Colonic mucosa (tissue), 4 donors: Measurements from ENCODE around the gene MCAT. TPM values are rescaled to one million over a fixed set of nuclear protein-coding genes. Genes with fewer than 3 reads are reported as not detected.

Source experiments
- DNase-seq: peaks from one replicate; pipeline ENCODE4 v3.0.0-alpha.2; 2020
- H3K27ac ChIP-seq: fragments of 200-600 bp; one replicate; pipeline ENCODE4 v1.8.0; 2021
- H3K27me3 ChIP-seq: fragments of 200-600 bp; one replicate; pipeline ENCODE4 v1.8.0; 2021
- H3K36me3 ChIP-seq: fragments of 200-600 bp; one replicate; pipeline ENCODE4 v1.8.0; 2021
- H3K4me1 ChIP-seq: fragments of 200-600 bp; one replicate; pipeline ENCODE4 v1.8.0; 2021; ENCODE audit warnings: mild to moderate bottlenecking
- H3K4me3 ChIP-seq: fragments of 200-600 bp; one replicate; pipeline ENCODE4 v1.8.0; 2021
- H3K9ac ChIP-seq, 2 donors: one replicate each; pipeline ENCODE4 v1.7.0; 2013; ENCODE audit warnings: control low read depth in 2 of 2, low read depth in 2 of 2, low read length in 2 of 2
- H3K9me3 ChIP-seq: fragments of 200-600 bp; one replicate; pipeline ENCODE4 v1.8.0; 2021
- intact Hi-C: fragments of 100-400 bp; cut with DNase I; formaldehyde crosslinking; loops from one replicate; pipeline ENCODE4 v1.14.1; 2022
- total RNA-seq, 2 donors: library from RNA; stranded (reverse); fragmentation: NEBNext Ultra II Directional in 1 of 2; extraction: Animal tissue kit (Norgen Biotek cat#: 25700) in 1 of 2; gene quantifications; one replicate each; pipeline ENCODE4 v1.2.1, GENCODE V29; 2021
- TF ChIP-seq, protein P1 (sequence below): fragments of 200-600 bp; IDR thresholded peaks from one replicate; pipeline ENCODE4 v1.8.0; 2022; ENCODE audit warnings: antibody characterized with exemption, mild to moderate bottlenecking
- donor health status: healthy.
- donor health status: DM: no; HTN: no; CAD: no.
- donor health status: DM: no; HTN: no; CAD: no.

Gene MCAT
- total RNA-seq, 2 donors from 2014 or later = 17.9 to 35.1 TPM

DNA sequence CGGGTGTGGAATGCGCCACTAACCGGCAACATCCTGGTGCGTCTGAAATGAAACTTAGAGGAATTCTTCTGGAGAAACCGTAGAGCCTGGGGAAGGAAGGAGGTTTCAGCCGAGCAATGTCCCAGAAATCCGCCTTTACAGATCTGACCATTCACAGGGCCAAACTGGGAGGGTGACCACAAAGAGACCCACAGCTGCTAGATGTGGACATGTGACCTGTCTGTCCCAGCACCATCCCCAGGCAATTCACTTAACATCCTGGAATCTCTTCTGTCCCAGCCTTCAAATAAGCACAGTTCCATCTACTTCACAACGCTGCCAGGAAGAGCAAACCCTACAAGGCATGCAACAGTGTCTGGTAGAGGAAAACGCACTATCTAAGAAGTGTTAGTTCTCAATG, 9.8 kb downstream of the MCAT start:
- no peaks in the 10 kb centered on the region for H3K27me3 ChIP-seq
- H3K27ac ChIP-seq = no peak overlapping the region
- H3K9ac ChIP-seq = no peak overlapping the region
- intact Hi-C loops = no loop called here
- peaks cover 10% of the 10 kb centered on the region for H3K4me1 ChIP-seq
- peaks cover 3% of the 10 kb centered on the region for H3K36me3 ChIP-seq
- no peak overlapping the region for H3K4me3 ChIP-seq
- TF ChIP-seq, protein P1, sequence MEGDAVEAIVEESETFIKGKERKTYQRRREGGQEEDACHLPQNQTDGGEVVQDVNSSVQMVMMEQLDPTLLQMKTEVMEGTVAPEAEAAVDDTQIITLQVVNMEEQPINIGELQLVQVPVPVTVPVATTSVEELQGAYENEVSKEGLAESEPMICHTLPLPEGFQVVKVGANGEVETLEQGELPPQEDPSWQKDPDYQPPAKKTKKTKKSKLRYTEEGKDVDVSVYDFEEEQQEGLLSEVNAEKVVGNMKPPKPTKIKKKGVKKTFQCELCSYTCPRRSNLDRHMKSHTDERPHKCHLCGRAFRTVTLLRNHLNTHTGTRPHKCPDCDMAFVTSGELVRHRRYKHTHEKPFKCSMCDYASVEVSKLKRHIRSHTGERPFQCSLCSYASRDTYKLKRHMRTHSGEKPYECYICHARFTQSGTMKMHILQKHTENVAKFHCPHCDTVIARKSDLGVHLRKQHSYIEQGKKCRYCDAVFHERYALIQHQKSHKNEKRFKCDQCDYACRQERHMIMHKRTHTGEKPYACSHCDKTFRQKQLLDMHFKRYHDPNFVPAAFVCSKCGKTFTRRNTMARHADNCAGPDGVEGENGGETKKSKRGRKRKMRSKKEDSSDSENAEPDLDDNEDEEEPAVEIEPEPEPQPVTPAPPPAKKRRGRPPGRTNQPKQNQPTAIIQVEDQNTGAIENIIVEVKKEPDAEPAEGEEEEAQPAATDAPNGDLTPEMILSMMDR = no peak
- DNase-seq = no peak
- no peaks in the 10 kb centered on the region for H3K9me3 ChIP-seq

DNA sequence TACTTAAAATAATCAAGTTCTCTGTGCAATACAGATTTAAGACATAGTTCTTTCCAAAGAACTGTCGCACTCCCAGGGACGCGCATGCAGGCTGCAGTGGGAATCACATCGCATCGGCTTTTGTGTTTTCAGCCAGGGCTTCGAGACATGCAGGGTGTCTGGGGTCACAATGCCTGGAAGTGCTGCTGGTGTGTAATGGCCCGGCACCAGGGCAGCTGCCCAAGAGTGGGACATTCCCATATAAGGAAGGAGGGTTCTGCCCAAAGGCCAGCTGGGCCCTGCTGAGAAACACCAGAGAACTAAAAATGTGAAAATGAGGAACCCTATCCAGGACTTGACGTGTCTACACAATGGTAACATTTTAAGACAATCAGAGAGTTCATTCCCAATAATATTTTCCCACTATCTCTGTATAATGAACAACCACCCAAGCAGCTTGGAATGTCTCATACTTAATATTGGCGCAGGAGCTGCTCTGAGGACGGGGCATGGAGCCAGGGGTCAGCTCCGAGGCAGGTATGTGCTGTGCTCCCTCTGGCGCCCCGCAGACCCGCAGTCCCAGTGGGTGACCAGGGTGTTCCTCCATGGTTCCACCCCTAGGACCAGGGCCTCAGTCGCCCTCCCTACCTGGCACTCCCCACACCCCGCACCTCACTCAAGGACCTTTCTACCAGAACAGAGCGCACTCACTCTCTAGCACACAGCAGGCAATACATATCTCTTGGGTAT, 11.3 kb downstream of the MCAT start:
- H3K9me3 ChIP-seq = no peaks in the 10 kb centered on the region
- intact Hi-C loops = no loop called here
- no peak for DNase-seq
- H3K36me3 ChIP-seq = peaks cover 3% of the 10 kb centered on the region
- TF ChIP-seq, protein P1 = no peak
- no peaks in the 10 kb centered on the region for H3K27me3 ChIP-seq
- peaks cover 10% of the 10 kb centered on the region for H3K4me1 ChIP-seq
- no peak overlapping the region for H3K9ac ChIP-seq
- no peak overlapping the region for H3K27ac ChIP-seq
- no peak overlapping the region for H3K4me3 ChIP-seq

DNA sequence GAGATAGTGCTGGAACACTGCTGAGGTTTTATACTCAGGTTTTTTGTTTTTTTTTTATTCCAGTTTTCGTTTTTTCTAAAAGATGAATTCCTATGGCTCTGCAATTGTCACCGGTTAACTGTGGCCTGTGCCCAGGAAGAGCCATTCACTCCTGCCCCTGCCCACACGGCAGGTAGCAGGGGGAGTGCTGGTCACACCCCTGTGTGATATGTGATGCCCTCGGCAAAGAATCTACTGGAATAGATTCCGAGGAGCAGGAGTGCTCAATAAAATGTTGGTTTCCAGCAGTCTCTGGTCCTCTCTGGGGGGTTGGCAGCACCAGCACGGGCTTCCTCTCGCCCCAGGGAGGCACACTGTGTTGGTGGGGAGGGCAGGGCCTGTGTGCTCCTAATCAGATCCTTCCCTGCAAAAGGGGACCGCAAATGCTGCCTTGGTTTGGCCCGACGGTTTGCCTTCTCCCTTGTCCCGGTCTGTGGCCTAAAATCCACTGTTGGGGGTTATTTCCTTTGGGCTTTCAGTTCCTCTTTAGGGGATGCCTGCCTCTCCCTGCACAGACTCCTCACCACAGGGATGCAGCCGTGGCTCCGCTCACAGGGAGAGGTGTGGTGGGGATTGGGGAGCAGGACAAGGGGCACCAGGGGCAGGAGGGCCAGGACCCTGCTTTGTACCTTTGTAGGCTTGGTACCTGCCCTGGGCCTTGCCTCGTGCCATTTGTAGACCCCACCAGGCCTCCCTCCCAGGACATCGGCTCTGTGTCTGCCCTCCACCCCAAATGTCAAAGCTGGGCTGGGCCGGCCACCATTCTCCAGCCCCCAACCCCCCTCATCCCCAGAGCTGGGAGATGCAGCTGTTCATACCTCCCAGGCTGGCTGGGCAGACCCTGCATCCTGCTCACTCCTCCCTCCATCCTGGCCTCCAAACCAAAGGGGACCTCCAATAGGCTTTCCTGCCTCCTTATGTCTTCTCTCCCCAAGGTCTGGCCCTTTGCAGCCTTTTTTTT, 13.5 kb downstream of the MCAT start:
- Histone ChIP-seq H3K9me3 (no peaks in the 10 kb centered on the region), H3K27me3 (no peaks in the 10 kb centered on the region), H3K36me3 (no peaks in the 10 kb centered on the region), H3K27ac (peak overlapping the region; percentile 82), H3K4me3 (no peak overlapping the region), H3K4me1 (peaks cover 10% of the 10 kb centered on the region), H3K9ac (peak overlapping the region in 1 of 2 donors; percentile 75)
- TF ChIP-seq, protein P1 = no peak
- no peak for DNase-seq
- intact Hi-C loops = no loop called here

GRCh38 chr22:43128928-43129424, 14.2 kb downstream of the MCAT start:
- Histone ChIP-seq H3K27ac (peak overlapping the region; percentile 82), H3K9me3 (no peaks in the 10 kb centered on the region), H3K9ac (peak overlapping the region; percentile 52 to 75), H3K4me3 (peak overlapping the region; percentile 33), H3K36me3 (no peaks in the 10 kb centered on the region), H3K4me1 (peaks cover 10% of the 10 kb centered on the region), H3K27me3 (no peaks in the 10 kb centered on the region)
- intact Hi-C loops = no loop called here
- TF ChIP-seq, protein P1 = no peak
- DNase-seq = peak; percentile 86

GRCh38 chr22:43128116-43128515, 15.1 kb downstream of the MCAT start:
- Histone ChIP-seq H3K4me1 (peaks cover 10% of the 10 kb centered on the region), H3K9ac (peak overlapping the region; percentile 51 to 75), H3K36me3 (no peaks in the 10 kb centered on the region), H3K9me3 (no peaks in the 10 kb centered on the region), H3K27me3 (no peaks in the 10 kb centered on the region), H3K4me3 (peak overlapping the region; percentile 33), H3K27ac (peak overlapping the region; percentile 82)
- no peak for DNase-seq
- intact Hi-C loops = no loop called here
- TF ChIP-seq, protein P1 = no peak
